Measurements from ENCODE around the gene STK17A. TPM values are rescaled to one million over a fixed set of nuclear protein-coding genes. Genes with fewer than 3 reads are reported as not detected.

STK17A gene
- total and polyA plus RNA-seq, 2 donors (not counting 1 experiment from before 2014, with no cell fraction given), result 46.8 to 53.2 TPM

DNA sequence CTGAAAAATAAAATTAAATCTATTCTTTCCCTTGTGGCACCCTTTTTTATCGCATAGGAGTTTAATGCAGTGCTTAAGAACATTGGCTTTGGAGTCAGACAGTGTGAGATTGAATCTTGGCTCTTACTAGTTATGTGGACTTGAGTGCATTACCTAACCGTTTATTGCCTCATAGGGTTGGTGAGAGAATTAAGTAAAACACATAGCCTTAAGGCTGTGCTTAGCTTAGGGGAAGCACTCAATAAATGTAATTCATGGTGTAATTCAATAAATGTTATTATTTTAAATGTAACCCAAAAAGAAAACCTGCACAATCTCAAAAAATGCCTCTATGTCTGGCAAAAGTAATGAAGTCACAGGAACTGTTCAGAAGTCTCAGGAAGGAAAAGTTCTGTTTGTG is 2.7 kb downstream of the STK17A start:
- Histone ChIP-seq H3K36me3 (ENCODE audit: control insufficient read depth, insufficient read depth, low read length) (no peaks in the 10 kb centered on the region), H3K4me1 (ENCODE audit: control insufficient read depth, extremely low read depth, insufficient read depth, low read length) (no peaks in the 10 kb centered on the region), H3K27me3 (ENCODE audit: control insufficient read depth, insufficient read depth, low read length) (no peaks in the 10 kb centered on the region), H3K9me3 (ENCODE audit: control insufficient read depth, insufficient read depth, low read depth, low read length) (no peaks in the 10 kb centered on the region), H3K27ac (ENCODE audit: insufficient read depth, low read length) (no peak overlapping the region), H3K79me2 (ENCODE audit: control insufficient read depth, insufficient read depth, low read length) (peaks cover 76% of the 10 kb centered on the region), H3K9ac (ENCODE audit: insufficient read depth, low read length) (no peak overlapping the region), H3K4me2 (ENCODE audit: extremely low read depth, insufficient read depth, low read length) (peak overlapping the region; percentile 68), H3K4me3 (replicated peaks in 1 of 4; ENCODE audit: control extremely low read depth in 1 of 4, insufficient read depth in 1 of 4, low read depth in 3 of 4, low read length in 4 of 4) (peak overlapping the region in 3 of 4 experiments; percentile 37 to 86 (median 86)), H4K20me1 (ENCODE audit: control insufficient read depth, extremely low read depth, insufficient read depth, low read length) (peaks cover 7% of the 10 kb centered on the region), H2AFZ (ENCODE audit: low read length) (no peak overlapping the region)
- peak; percentile 85 to 90 for DNase-seq (ENCODE audit: low read depth in 2 of 2)
- TF ChIP-seq EZH2 (IDR thresholded peaks at IDR 0.05; ENCODE audit: low read length, missing control alignments), result no peak
- TF ChIP-seq, protein P1, sequence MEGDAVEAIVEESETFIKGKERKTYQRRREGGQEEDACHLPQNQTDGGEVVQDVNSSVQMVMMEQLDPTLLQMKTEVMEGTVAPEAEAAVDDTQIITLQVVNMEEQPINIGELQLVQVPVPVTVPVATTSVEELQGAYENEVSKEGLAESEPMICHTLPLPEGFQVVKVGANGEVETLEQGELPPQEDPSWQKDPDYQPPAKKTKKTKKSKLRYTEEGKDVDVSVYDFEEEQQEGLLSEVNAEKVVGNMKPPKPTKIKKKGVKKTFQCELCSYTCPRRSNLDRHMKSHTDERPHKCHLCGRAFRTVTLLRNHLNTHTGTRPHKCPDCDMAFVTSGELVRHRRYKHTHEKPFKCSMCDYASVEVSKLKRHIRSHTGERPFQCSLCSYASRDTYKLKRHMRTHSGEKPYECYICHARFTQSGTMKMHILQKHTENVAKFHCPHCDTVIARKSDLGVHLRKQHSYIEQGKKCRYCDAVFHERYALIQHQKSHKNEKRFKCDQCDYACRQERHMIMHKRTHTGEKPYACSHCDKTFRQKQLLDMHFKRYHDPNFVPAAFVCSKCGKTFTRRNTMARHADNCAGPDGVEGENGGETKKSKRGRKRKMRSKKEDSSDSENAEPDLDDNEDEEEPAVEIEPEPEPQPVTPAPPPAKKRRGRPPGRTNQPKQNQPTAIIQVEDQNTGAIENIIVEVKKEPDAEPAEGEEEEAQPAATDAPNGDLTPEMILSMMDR (conservative IDR thresholded peaks at IDR 0.05 in 1 of 2, IDR thresholded peaks at IDR 0.05 in 1 of 2; ENCODE audit: low read depth in 1 of 2, low read length in 2 of 2), result no peak

DNA sequence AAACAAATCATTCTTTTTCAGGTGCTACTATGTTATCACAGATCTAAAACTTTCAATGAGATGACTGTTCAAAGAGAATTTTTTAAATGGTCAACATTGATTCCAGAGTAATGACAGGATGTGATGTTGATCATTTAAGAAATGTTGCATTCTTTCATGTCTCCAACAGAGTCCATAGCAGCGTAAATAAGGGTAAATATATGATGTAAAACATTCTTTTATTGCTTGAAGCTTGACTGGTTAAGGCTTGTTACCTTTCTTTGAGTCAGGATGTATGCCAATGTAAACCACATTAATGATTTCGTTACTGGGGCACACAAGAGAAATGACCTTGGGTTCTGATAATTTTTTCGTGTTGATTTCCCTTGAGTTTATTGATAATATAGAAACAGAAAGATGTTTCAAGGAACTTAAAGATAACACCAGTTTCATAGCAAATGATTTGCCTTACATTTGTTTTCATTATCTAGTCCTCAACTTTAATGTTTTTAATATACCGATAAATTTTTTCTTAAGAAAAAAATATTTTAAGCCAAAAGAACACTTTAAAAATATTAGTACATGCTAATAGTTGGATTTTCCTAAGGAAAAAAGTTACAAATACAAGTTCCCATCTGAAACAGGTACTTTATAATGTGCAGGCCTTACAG is 3.5 kb downstream of the STK17A start:
- peaks cover 5% of the 10 kb centered on the region for H3K4me1 ChIP-seq (ENCODE audit: control insufficient read depth, extremely low read depth, insufficient read depth, low read length)
- H3K36me3 ChIP-seq (ENCODE audit: control insufficient read depth, insufficient read depth, low read length), result no peaks in the 10 kb centered on the region
- H3K9me3 ChIP-seq (ENCODE audit: control insufficient read depth, insufficient read depth, low read depth, low read length), result no peaks in the 10 kb centered on the region
- H3K4me3 ChIP-seq (replicated peaks in 1 of 4; ENCODE audit: control extremely low read depth in 1 of 4, insufficient read depth in 1 of 4, low read depth in 3 of 4, low read length in 4 of 4), result peak overlapping the region; percentile 2 to 86 (median 62)
- H2AFZ ChIP-seq (ENCODE audit: low read length), result no peak overlapping the region
- H3K4me2 ChIP-seq (ENCODE audit: extremely low read depth, insufficient read depth, low read length), result peak overlapping the region; percentile 68
- no peak overlapping the region for H3K9ac ChIP-seq (ENCODE audit: insufficient read depth, low read length)
- H3K79me2 ChIP-seq (ENCODE audit: control insufficient read depth, insufficient read depth, low read length), result peaks cover 84% of the 10 kb centered on the region
- peak overlapping the region; percentile 19 for H3K27ac ChIP-seq (ENCODE audit: insufficient read depth, low read length)
- H3K27me3 ChIP-seq (ENCODE audit: control insufficient read depth, insufficient read depth, low read length), result no peaks in the 10 kb centered on the region
- H4K20me1 ChIP-seq (ENCODE audit: control insufficient read depth, extremely low read depth, insufficient read depth, low read length), result peaks cover 11% of the 10 kb centered on the region
- DNase-seq (ENCODE audit: low read depth in 2 of 2), result peak in 1 of 2 donors; percentile 81
- TF ChIP-seq, protein P1 (conservative IDR thresholded peaks at IDR 0.05 in 1 of 2, IDR thresholded peaks at IDR 0.05 in 1 of 2; ENCODE audit: low read depth in 1 of 2, low read length in 2 of 2), result no peak
- no peak for TF ChIP-seq EZH2 (IDR thresholded peaks at IDR 0.05; ENCODE audit: low read length, missing control alignments)

DNA sequence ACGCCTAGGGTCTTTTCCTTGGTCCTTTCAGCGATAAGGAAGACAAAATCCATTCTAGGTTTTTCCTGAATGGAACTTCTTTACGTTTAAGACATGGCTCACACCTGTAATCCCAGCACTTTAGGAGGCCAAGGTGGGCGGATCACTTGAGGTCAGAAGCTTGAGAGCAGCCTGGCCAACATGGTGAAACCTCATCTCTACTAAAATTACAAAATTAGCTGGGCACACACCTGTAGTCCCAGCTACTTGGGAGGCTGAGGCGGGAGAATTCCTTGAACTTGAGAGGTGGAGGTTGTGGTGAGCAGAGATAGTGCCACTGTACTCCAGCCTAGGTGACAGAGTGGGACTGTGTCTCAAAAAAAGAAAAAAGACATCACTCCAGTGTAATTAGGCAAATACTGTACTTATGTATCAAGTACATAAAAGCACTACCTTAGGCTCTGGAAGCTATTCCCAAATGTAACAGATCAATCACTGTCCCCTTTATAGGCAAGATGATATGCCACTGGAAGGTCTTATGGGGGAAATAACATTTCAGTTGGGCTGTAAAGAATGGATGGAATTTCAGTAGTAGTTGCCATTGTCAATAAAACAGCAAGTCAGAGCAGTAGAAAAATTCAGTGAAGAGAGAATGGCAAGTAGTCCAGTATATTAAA is 5.7 kb downstream of the STK17A start:
- peak in 1 of 2 donors; percentile 39 for DNase-seq (ENCODE audit: low read depth in 2 of 2)
- Histone ChIP-seq H3K9me3 (ENCODE audit: control insufficient read depth, insufficient read depth, low read depth, low read length) (no peaks in the 10 kb centered on the region), H4K20me1 (ENCODE audit: control insufficient read depth, extremely low read depth, insufficient read depth, low read length) (peaks cover 14% of the 10 kb centered on the region), H3K79me2 (ENCODE audit: control insufficient read depth, insufficient read depth, low read length) (peaks cover 99% of the 10 kb centered on the region), H3K4me2 (ENCODE audit: extremely low read depth, insufficient read depth, low read length) (no peak overlapping the region), H3K36me3 (ENCODE audit: control insufficient read depth, insufficient read depth, low read length) (no peaks in the 10 kb centered on the region), H3K27me3 (ENCODE audit: control insufficient read depth, insufficient read depth, low read length) (no peaks in the 10 kb centered on the region), H3K9ac (ENCODE audit: insufficient read depth, low read length) (no peak overlapping the region), H2AFZ (ENCODE audit: low read length) (no peak overlapping the region), H3K27ac (ENCODE audit: insufficient read depth, low read length) (no peak overlapping the region), H3K4me3 (replicated peaks in 1 of 4; ENCODE audit: control extremely low read depth in 1 of 4, insufficient read depth in 1 of 4, low read depth in 3 of 4, low read length in 4 of 4) (no peak overlapping the region), H3K4me1 (ENCODE audit: control insufficient read depth, extremely low read depth, insufficient read depth, low read length) (peaks cover 6% of the 10 kb centered on the region)
- TF ChIP-seq EZH2 (IDR thresholded peaks at IDR 0.05; ENCODE audit: low read length, missing control alignments), result no peak
